ENCODE results near the gene FDX1.

GRCh38 chr11:110474578-110474977, 44.8 kb downstream of the FDX1 start:
- no peak for TF ChIP-seq CTCF (IDR thresholded peaks at IDR 0.05; ENCODE audit: low read depth, low read length)
- TF ChIP-seq EZH2phosphoT487 (IDR thresholded peaks at IDR 0.05; ENCODE audit: low read depth), result no peak

All from OCI-LY3 (cell line).